Glutamatergic neuron (in vitro differentiated cells): ENCODE results near the gene TPRKB. TPM values are rescaled to one million over a fixed set of nuclear protein-coding genes. Genes with fewer than 3 reads are reported as not detected.
A peak's percentile ranks its signal among the peaks of the same experiment; 100 is the strongest.
"Not testable (repeated sequence)": the region's sequence is repeated elsewhere in the genome, so short reads cannot be mapped to it uniquely, and the experiment has no call there.

Source experiments
- DNase-seq: peaks from one replicate; pipeline ENCODE4 v3.0.0; 2022
- H3K27ac Mint-ChIP-seq: one replicate; pipeline ENCODE4 v1.8.0; 2020; ENCODE audit warnings: mild to moderate bottlenecking, mixed read lengths, inconsistent platforms; ENCODE audit not compliant: unreplicated experiment
- H3K27me3 Mint-ChIP-seq: one replicate; pipeline ENCODE4 v1.8.0; 2020; ENCODE audit warnings: mild to moderate bottlenecking, moderate library complexity, mixed read lengths, inconsistent platforms; ENCODE audit not compliant: unreplicated experiment
- H3K36me3 Mint-ChIP-seq: one replicate; pipeline ENCODE4 v1.8.0; 2020; ENCODE audit warnings: mild to moderate bottlenecking, mixed read lengths, inconsistent platforms; ENCODE audit not compliant: unreplicated experiment
- H3K4me1 Mint-ChIP-seq: one replicate; pipeline ENCODE4 v1.8.0; 2020; ENCODE audit warnings: mild to moderate bottlenecking, low read depth, mixed read lengths, inconsistent platforms; ENCODE audit not compliant: unreplicated experiment
- H3K4me3 Mint-ChIP-seq: one replicate; pipeline ENCODE4 v1.8.0; 2020; ENCODE audit warnings: mild to moderate bottlenecking, mixed read lengths, inconsistent platforms; ENCODE audit not compliant: unreplicated experiment
- H3K9me3 Mint-ChIP-seq: one replicate; pipeline ENCODE4 v1.8.0; 2020; ENCODE audit warnings: mild to moderate bottlenecking, moderate library complexity, mixed read lengths, inconsistent platforms; ENCODE audit not compliant: unreplicated experiment
- CTCF ChIP-seq: fragments of 200-600 bp; sonication (generic); IDR thresholded peaks from one replicate; pipeline ENCODE4 v1.5.0; 2021; ENCODE audit not compliant: partially characterized antibody, unreplicated experiment
- long read RNA-seq: library from polyadenylated mRNA; unstranded; transcript quantifications from one replicate; pipeline ENCODE4 v2.0.0, GENCODE V29; 2020; ENCODE audit not compliant: unreplicated experiment
- total RNA-seq: library from RNA; stranded (reverse); fragmentation: NEBNext Ultra II Directional; extraction: Animal tissue kit (Norgen Biotek cat#: 25700); gene quantifications from one replicate; pipeline ENCODE4 v1.2.1, GENCODE V29; 2021; ENCODE audit not compliant: unreplicated experiment

The TPRKB gene
- 27.2 TPM for total RNA-seq
- long read RNA-seq, transcript TPRKB-201 (5 exons, 748 nt) = major isoform, 14 of 31 reads
- long read RNA-seq, partial matches to known transcripts = 6 of 31 reads
- long read RNA-seq, other reads (novel, unspliced or antisense) = 9 of 31 reads

DNA sequence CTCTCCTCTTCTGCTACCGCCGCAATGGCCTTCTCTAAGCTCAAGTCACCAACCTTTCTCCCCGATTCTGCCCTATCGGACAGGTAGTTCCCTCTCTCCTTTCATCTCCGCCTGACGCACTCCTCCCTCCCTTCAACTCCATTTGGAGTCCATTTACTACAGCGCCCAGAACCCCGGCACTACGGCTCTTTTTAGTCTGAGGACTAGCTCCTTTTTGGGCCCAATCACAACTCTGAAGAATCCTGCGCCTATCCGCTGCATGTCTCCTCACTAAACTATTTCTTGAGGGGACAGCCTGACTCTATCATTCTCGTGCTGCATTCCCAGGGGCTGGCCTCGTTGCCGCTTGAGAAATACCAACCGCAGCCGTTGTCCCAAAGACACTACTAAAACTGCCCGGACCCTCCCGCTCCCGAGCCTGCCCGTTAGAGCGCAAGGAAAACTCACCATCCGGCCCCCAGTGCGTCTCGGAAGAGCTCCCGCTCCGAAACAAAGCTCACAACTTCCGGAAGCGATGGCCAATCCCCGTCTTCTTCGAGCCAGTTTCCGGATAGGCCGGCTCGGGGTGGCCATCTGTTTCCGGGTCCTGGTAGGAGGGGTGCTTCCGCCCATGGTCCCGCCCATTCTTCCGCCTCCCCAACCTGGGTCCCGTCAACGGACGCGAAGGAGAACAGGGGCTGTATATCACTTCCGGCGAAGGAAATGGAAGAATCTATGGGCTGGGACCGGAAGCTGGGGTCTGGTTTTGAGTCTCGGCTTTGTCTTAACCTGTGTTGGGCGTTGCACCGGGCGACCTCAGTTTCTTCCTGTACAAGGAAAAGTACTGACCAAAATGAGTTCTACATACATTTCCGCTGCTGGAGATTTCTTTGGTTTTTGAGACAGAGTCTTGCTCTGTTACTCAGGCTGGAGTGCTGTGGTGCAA lies at the start of gene TPRKB:
TPRKB (minus strand) TSS at position 491 of the 925 bp plus-strand sequence. CDS start 2,776 bp downstream, outside the sequence.
- no peak for TF ChIP-seq CTCF
- peaks cover 19% of the 10 kb centered on the region for H3K9me3 Mint-ChIP-seq
- peak within 1 kb of the TSS; percentile 98 for H3K4me3 Mint-ChIP-seq
- DNase-seq = peak; percentile 95
- H3K27me3 Mint-ChIP-seq = peaks cover 8% of the 10 kb centered on the region
- H3K27ac Mint-ChIP-seq = peak within 1 kb of the TSS; percentile 84
- peaks cover 21% of the 10 kb centered on the region for H3K36me3 Mint-ChIP-seq
- peaks cover 9% of the 10 kb centered on the region for H3K4me1 Mint-ChIP-seq

DNA sequence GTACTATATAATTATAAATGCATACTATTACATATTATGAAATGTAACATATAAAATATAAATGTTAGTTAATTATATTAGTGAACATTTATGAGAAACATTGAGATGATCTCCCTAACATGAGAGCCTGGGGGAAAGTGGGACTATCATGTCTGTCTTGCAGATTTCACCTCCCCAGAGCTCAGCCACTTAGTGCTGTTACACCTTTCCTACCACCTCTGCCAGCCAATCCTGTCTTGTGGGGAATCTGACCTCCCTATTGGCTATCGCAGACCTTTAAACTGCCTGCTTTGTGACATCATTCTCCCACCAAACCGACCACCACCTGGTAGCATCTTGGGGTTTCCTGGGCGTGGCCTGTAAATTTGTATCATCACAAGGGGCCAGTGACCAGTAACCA lies 46.7 kb upstream of the TPRKB start, which contains the start of gene C2orf78:
C2orf78 (plus strand) TSS at position 301 of the 400 bp plus-strand sequence. CDS start 127 bp downstream, outside the sequence.
- H3K4me1 Mint-ChIP-seq, H3K4me3 Mint-ChIP-seq, H3K27ac Mint-ChIP-seq, H3K36me3 Mint-ChIP-seq, H3K27me3 Mint-ChIP-seq, DNase-seq, H3K9me3 Mint-ChIP-seq: not testable (repeated sequence)

DNA sequence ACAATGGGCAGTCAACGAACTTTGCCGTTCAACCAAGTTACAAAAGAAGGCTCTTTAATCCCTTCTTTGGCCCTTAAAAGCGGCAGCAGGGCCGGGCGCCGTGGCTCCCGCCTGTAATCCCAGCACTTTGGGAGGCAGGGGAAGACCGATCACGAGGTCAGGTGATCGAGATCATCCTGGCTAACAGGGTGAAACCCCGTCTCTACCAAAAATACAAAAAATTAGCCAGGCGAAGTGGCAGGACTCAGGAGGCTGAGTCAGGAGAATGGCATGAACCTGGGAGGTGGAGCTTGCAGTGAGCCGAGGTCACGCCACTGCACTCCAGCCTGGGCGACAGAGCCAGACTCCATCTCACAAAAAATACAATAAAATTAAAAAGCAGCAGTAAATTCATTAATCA lies 46.3 kb upstream of the TPRKB start:
- not testable (repeated sequence) for H3K27me3 Mint-ChIP-seq, H3K4me3 Mint-ChIP-seq, H3K36me3 Mint-ChIP-seq, DNase-seq, H3K4me1 Mint-ChIP-seq, H3K9me3 Mint-ChIP-seq, H3K27ac Mint-ChIP-seq

DNA sequence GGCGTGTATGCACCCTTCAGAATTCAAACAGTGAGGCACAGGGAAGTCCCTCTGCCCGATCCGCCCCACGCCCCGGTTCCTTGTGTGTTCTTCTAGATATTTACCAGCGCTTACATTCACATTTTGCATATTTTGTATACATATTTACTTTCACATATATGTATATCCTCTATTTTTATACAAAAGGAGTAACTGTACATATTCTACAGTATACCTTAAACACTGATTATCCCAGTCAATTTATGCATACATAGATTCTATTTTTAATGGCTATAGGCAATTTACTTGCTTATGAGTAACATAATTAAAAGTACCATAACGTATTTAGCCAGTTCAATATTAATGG lies 43.1 kb upstream of the TPRKB start:
- Mint-ChIP-seq H3K9me3 (peaks cover 2% of the 10 kb centered on the region), H3K27ac (no peak overlapping the region), H3K27me3 (peaks cover 1% of the 10 kb centered on the region), H3K4me1 (peaks cover 3% of the 10 kb centered on the region), H3K4me3 (peak overlapping the region; percentile 99), H3K36me3 (no peaks in the 10 kb centered on the region)
- peak; percentile 26 for TF ChIP-seq CTCF
- DNase-seq = no peak

DNA sequence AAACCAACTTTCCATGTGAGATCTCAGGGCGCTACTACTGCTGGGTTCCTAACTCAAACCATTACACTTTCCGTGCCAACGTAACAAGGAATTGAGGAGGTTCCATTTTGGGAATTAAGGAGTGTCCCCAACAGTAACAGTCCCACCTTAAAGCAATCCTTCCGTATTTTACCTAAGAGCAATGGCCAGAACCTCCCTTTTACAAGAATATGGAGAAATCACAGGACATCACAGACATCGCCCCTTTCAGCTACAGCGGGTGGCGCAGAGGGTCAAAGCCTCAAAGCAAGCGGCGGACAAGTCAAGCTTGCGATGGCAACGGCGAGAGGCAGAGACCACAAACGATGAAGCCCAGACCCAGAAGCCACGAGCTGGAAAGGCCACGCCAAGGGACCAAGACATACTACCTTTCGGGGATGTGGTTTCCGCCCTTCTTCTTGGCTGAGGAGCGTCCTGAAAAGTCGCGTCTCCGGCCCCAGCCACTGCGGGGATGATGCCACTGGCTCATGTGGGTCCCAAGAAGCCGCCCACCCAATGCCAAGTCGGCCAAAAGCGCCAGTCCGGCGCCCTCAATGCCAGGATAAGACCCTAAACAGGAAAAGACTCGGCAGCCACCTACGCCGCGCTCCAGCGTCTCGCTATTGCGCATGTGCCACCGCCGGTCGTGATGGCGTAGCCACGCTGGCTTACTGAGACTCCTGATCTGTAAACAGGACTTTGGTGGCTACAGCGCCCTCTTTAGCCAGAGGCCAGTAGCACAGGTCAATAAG lies 42.5 kb upstream of the TPRKB start, which contains the start of gene DUSP11:
DUSP11 (minus strand) TSS at position 637 of the 770 bp plus-strand sequence; CDS start at position 508, 129 bp downstream.
- H3K9me3 Mint-ChIP-seq = peaks cover 2% of the 10 kb centered on the region
- no peaks in the 10 kb centered on the region for H3K36me3 Mint-ChIP-seq
- peak within 1 kb of the TSS; percentile 86 for H3K27ac Mint-ChIP-seq
- peak; percentile 89 for TF ChIP-seq CTCF
- H3K4me3 Mint-ChIP-seq = peak within 1 kb of the TSS; percentile 99
- peaks cover 1% of the 10 kb centered on the region for H3K27me3 Mint-ChIP-seq
- H3K4me1 Mint-ChIP-seq = peaks cover 3% of the 10 kb centered on the region
- peak; percentile 98 for DNase-seq

- H3K27me3 Mint-ChIP-seq, H3K9me3 Mint-ChIP-seq, H3K4me1 Mint-ChIP-seq, H3K36me3 Mint-ChIP-seq, DNase-seq: not testable (repeated sequence)
- H3K4me3 Mint-ChIP-seq = peak overlapping the region; percentile 99
- H3K27ac Mint-ChIP-seq = peak overlapping the region; percentile 40
These were observed 41.8 kb upstream of the TPRKB start for GRCh38 chr2:73778867-73779466.
